Measurements from ENCODE around the gene CCDC88C. TPM values are rescaled to one million over a fixed set of nuclear protein-coding genes. Genes with fewer than 3 reads are reported as not detected.

CCDC88C gene
- total RNA-seq, 1 donor from 2014 or later, result 44.6 TPM

DNA sequence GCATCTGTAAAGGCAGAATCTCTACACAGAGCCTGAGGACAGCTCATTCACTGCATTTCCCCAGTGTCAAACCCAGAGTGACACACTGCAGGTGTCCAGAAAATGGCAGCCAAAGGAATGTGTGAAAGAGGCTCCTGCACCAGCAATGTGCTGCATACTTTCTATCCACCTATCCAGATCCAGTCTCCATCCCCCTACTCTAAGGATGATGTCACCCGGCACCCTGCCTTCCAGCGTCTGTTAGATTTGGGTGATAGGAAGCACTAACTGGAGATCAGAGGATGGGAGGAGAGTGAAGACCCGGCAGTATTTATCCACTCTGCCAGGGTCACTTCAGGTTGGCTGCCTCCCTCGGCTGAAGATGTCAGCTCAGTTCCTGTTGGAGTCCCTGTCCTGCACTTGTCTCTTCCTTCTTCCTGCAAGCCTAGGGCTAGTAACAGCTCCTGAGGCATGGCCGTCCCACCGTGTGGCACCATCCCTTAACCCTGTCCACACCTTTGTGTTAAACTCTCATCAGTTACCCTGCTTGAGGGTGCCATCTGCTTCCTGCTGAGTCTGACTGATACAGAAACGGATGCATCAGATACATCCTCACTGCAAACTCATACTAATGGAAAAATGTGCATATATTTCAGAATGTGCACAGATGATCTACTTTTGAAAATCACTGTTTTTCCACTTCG is 160.2 kb downstream of the CCDC88C start:
- no peak for TF ChIP-seq CTCF (conservative IDR thresholded peaks at IDR 0.05)
- no peaks in the 10 kb centered on the region for H3K36me3 Mint-ChIP-seq (ENCODE audit: low read depth)
- H3K27me3 Mint-ChIP-seq (ENCODE audit: low read depth), result peaks cover 48% of the 10 kb centered on the region
- peaks cover 5% of the 10 kb centered on the region for H3K4me1 Mint-ChIP-seq
- no peak for DNase-seq (ENCODE audit: low read depth, low spot score)
- no peaks in the 10 kb centered on the region for H3K9me3 Mint-ChIP-seq
- no peak overlapping the region for H3K27ac Mint-ChIP-seq (ENCODE audit: unreplicated experiment)
- H3K4me3 Mint-ChIP-seq, result no peak overlapping the region

- peaks cover 48% of the 10 kb centered on the region for H3K27me3 Mint-ChIP-seq (ENCODE audit: low read depth)
- no peak overlapping the region for H3K4me3 Mint-ChIP-seq
- peaks cover 5% of the 10 kb centered on the region for H3K4me1 Mint-ChIP-seq
- no peak overlapping the region for H3K27ac Mint-ChIP-seq (ENCODE audit: unreplicated experiment)
- TF ChIP-seq CTCF (conservative IDR thresholded peaks at IDR 0.05), result no peak
- H3K9me3 Mint-ChIP-seq, result no peaks in the 10 kb centered on the region
- no peak for DNase-seq (ENCODE audit: low read depth, low spot score)
- no peaks in the 10 kb centered on the region for H3K36me3 Mint-ChIP-seq (ENCODE audit: low read depth)
Measured at GRCh38 chr14:91256661-91257060, 161.0 kb downstream of the CCDC88C start.

- Mint-ChIP-seq H3K9me3 (no peaks in the 10 kb centered on the region), H3K36me3 (ENCODE audit: low read depth) (no peaks in the 10 kb centered on the region), H3K27me3 (ENCODE audit: low read depth) (peaks cover 47% of the 10 kb centered on the region), H3K4me1 (peaks cover 14% of the 10 kb centered on the region), H3K27ac (ENCODE audit: unreplicated experiment) (no peak overlapping the region), H3K4me3 (no peak overlapping the region)
- TF ChIP-seq CTCF (conservative IDR thresholded peaks at IDR 0.05), result no peak
- DNase-seq (ENCODE audit: low read depth, low spot score), result no peak
Measured at GRCh38 chr14:91255026-91255695, 162.5 kb downstream of the CCDC88C start.

DNA sequence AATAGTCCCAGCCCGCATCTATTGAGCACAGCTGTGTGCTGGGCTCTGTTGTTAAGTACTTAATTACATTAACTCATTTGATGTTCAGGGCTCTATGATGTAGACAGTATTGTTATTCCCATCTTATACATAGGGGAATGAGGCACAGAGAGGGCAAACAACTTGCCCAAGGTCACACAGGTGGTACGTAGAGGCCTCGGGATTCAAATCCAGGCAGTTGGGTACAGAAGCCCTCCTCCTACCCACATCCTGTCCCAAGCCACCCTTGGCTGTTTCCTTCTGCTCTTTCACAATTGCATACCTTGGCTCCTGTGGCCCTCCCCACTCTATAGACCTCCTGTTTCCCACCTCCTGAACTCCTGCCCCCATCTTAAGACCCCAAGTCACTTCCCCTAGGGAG is 163.2 kb downstream of the CCDC88C start:
- no peak overlapping the region for H3K27ac Mint-ChIP-seq (ENCODE audit: unreplicated experiment)

DNA sequence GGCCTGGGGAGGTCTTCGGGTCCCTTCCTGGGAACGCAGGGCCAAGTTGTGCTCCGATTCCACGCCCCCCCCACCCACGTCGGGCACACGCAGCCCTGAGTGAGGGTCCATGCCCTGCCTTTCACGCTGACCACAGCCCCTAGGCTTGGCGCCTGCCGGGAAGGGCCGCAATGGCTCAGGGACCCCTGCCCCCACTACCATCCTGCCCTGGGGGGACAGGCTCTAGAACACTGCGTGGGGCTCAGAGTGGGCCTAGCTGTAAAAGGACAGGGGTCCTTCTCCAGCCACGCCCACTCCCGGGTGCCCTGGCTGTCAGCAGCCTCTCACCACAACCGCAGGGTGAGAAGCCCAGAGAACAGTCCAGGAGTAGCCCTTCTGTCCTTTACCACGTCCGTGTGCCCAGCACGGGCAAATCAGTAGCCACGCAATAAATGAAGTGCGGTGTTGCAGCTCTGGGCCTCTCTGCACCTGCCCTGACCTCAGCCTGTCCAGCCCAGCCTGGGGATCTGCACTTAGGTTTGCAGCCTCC is 163.8 kb downstream of the CCDC88C start:
- peaks cover 47% of the 10 kb centered on the region for H3K27me3 Mint-ChIP-seq (ENCODE audit: low read depth)
- H3K9me3 Mint-ChIP-seq, result no peaks in the 10 kb centered on the region
- H3K27ac Mint-ChIP-seq (ENCODE audit: unreplicated experiment), result no peak overlapping the region
- H3K36me3 Mint-ChIP-seq (ENCODE audit: low read depth), result no peaks in the 10 kb centered on the region
- TF ChIP-seq CTCF (conservative IDR thresholded peaks at IDR 0.05), result no peak
- peaks cover 19% of the 10 kb centered on the region for H3K4me1 Mint-ChIP-seq
- H3K4me3 Mint-ChIP-seq, result peak overlapping the region; percentile 88
- no peak for DNase-seq (ENCODE audit: low read depth, low spot score)

More for the DNA sequence above, 163.2 kb downstream of the CCDC88C start:
- Mint-ChIP-seq H3K9me3 (no peaks in the 10 kb centered on the region), H3K4me1 (peaks cover 19% of the 10 kb centered on the region), H3K36me3 (ENCODE audit: low read depth) (no peaks in the 10 kb centered on the region), H3K4me3 (peak overlapping the region; percentile 88), H3K27me3 (ENCODE audit: low read depth) (peaks cover 47% of the 10 kb centered on the region)
- DNase-seq (ENCODE audit: low read depth, low spot score), result no peak
- TF ChIP-seq CTCF (conservative IDR thresholded peaks at IDR 0.05), result no peak

Measured in neural crest cell (in vitro differentiated cells).